ENCODE results near the gene COL2A1. TPM values are rescaled to one million over a fixed set of nuclear protein-coding genes. Genes with fewer than 3 reads are reported as not detected.

COL2A1 gene
- total RNA-seq, 4 donors from 2014 or later, result not detected

DNA sequence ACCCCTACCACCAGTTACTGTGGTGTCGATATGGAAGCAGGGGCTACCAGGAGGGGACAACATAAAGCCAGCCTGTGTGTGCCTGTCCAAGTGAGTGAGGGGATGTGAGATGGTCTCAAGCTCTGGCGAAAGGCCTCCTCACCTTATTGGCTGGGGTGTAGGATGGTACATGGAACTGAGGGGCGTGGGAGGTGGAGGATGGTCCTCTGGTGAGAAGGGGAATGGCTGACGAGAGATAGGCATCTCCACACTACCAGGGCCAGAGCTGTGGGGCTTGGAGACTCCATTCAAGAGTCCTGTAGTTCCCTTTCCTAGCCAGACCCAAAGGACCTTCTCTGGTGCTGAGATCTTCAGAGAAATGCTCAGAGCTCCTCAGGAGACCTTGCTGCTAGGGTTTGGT, 32.5 kb upstream of the COL2A1 start:
- TF ChIP-seq, protein P1, sequence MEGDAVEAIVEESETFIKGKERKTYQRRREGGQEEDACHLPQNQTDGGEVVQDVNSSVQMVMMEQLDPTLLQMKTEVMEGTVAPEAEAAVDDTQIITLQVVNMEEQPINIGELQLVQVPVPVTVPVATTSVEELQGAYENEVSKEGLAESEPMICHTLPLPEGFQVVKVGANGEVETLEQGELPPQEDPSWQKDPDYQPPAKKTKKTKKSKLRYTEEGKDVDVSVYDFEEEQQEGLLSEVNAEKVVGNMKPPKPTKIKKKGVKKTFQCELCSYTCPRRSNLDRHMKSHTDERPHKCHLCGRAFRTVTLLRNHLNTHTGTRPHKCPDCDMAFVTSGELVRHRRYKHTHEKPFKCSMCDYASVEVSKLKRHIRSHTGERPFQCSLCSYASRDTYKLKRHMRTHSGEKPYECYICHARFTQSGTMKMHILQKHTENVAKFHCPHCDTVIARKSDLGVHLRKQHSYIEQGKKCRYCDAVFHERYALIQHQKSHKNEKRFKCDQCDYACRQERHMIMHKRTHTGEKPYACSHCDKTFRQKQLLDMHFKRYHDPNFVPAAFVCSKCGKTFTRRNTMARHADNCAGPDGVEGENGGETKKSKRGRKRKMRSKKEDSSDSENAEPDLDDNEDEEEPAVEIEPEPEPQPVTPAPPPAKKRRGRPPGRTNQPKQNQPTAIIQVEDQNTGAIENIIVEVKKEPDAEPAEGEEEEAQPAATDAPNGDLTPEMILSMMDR (IDR thresholded peaks at IDR 0.05; ENCODE audit: low read depth), result no peak

DNA sequence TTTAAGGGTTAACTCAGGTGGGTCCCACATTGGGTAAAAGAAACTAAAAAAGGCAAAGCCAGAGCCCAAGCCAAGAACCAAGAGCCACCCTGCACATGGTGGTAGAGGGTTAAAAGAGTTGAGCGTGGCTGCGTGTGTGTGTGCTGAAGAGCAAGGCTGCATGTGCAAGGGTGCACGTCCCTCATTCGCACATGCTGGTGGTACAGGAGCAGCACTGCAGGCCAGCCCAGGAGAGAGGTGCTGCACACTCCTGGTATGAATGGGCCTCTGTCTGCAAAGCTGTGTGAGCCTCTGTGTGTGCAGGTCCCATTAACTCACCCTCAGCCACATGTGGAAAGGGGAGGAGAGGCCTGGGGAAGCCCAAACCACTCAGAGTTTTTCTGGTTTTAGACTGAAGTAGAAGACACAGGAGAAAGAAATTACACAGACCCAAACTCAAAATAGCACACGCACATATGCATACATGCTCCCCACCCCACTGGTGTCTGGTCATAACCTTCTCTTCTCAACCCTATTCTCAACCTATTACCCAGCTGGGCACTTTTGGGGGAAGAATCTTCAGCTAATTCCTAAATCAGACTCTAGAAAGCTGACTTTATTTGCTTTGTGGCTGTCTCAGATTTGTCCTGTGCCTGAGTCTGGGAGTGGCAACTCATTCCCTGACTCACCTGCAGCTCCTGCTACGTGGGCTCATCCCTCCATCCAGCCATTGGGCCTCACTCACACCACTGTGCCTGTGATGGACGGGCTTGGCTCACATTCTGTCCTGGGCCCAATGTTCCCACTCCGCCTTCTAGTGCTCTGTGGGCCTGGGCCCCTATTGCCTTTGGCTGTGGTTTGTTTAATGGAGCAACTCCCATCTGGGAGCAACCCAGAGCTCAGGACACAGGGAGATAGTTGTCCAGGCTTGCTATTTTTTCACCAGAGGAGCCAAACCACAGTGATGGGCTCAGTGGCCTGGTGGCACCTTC, 30.8 kb upstream of the COL2A1 start:
- TF ChIP-seq, protein P1 (IDR thresholded peaks at IDR 0.05; ENCODE audit: low read depth), result no peak

DNA sequence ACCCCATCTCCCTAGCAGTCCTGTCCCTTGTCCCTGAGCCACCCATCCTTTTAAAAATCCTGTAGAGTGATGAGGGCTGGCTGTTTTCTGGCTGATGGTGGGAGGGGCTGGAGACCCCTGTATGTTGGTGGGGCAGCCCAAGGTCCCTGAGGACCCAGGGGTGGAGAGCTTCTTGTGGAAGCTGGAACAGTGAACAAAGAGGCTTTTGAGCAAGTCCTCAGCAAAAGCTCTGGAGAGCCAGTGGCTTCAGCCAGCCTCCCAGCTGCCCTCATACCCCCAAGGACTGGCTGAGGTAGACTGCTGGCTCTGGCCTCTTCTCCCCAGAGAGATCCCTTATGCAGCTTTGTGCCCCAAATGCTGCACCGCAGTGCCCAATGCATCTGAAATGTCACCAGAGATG, 29.2 kb upstream of the COL2A1 start:
- TF ChIP-seq, protein P1 (IDR thresholded peaks at IDR 0.05; ENCODE audit: low read depth), result no peak

DNA sequence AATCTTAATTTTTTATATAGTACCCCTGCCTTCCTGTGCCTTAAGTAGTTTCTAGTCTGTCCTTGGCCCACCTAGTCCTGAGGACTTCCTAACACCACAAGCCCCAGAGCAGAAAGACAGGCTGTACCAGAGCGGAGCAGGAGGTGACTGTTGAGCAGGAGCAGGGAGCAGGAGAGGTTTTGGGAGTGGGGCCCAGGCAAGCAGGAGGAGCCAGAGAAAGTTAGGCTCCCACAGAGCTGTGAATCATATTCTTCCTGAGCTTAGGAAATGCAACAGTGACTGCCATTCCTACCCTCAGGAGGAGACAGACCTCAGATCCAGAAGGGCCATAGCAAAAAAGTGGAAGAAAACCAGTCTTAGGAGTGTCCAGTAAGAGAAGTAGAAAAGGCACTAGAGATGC, 28.3 kb upstream of the COL2A1 start:
- TF ChIP-seq, protein P1 (IDR thresholded peaks at IDR 0.05; ENCODE audit: low read depth), result no peak

DNA sequence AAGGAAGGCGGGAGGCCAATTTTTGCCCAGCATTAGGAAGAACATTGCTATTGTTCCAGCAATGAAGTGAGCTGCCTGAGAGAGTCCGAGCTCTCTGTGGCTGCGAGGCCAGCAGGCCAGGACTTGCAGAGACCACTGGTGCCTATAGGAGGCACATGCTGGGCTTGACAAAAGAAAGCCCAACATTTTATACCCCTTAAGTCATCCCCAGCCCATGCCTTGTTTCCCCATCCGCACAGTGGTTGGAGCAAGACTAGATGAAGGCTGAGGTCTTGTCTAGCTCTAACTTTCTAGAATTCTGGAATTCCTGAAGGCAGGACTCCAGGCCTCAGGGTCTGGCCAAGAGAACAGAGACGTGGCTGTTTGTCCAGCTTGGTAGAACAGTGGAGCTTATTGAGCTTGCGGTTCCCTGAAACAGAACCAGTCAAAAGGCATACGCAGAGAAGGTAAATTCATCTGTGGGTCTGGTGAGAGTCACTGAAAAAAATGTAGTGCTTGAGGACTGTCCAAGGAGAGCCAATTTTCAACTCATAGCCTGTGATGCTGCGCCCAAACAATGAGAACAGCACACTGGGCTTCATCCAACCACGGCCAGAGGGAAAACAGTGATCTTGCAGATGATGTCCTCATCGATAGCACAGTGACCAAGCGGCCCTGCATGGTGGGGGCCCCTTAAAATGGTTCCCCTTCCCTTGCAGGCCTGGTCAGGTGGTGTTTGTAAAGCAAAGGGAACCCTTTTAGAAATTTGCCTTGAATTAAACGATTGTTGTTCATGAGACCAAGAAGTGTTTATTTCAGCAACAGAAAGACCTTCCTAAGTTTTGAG, 27.1 kb upstream of the COL2A1 start:
- TF ChIP-seq, protein P1 (IDR thresholded peaks at IDR 0.05; ENCODE audit: low read depth), result no peak

DNA sequence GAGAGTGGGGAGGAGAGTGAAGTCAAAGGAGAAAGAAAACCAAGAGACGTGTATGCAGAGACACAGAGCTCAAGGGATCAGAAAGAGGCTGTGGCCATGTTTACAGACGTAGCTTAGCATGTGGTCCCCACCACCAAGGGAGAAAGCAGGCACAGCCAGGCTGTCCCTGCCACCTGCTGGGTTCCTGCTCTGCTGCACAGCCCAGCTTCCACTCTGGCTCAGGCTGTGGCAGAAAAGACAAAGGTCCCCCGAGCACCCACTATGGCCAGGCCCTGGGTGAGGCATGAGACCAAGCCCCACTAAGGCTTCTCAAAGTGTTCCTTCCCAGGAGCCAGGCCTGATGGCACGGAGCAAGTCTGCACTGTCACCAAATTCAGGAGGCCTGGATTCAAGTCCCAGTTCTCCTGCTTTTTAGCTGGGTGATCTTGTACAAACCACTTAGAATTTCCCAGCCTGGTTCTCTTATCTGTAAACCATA, 25.9 kb upstream of the COL2A1 start:
- TF ChIP-seq, protein P1 (IDR thresholded peaks at IDR 0.05; ENCODE audit: low read depth), result no peak

All from subcutaneous adipose tissue (tissue), 4 donors.